Measurements from ENCODE around the gene FBN1. TPM values are rescaled to one million over a fixed set of nuclear protein-coding genes. Genes with fewer than 3 reads are reported as not detected.

The FBN1 gene
- total RNA-seq, 4 donors from 2014 or later = 17.6 to 106 (median 31.2) TPM

GRCh38 chr15:48459571-48460442 is 185.7 kb downstream of the FBN1 start:
- DNase-seq = no peak
- H3K4me1 ChIP-seq = no peaks in the 10 kb centered on the region
- H3K4me3 ChIP-seq = no peak overlapping the region
- TF ChIP-seq, protein P1, sequence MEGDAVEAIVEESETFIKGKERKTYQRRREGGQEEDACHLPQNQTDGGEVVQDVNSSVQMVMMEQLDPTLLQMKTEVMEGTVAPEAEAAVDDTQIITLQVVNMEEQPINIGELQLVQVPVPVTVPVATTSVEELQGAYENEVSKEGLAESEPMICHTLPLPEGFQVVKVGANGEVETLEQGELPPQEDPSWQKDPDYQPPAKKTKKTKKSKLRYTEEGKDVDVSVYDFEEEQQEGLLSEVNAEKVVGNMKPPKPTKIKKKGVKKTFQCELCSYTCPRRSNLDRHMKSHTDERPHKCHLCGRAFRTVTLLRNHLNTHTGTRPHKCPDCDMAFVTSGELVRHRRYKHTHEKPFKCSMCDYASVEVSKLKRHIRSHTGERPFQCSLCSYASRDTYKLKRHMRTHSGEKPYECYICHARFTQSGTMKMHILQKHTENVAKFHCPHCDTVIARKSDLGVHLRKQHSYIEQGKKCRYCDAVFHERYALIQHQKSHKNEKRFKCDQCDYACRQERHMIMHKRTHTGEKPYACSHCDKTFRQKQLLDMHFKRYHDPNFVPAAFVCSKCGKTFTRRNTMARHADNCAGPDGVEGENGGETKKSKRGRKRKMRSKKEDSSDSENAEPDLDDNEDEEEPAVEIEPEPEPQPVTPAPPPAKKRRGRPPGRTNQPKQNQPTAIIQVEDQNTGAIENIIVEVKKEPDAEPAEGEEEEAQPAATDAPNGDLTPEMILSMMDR (IDR thresholded peaks at IDR 0.05) = no peak
- intact Hi-C loops (cut with DNase I; ENCODE audit: low total_unique reads) = no loop called here
- no peaks in the 10 kb centered on the region for H3K36me3 ChIP-seq
- H3K27ac ChIP-seq = no peak overlapping the region
- in situ Hi-C loops (cut with MboI; ENCODE audit: low pct_ligation_motif_present in 1 of 4, low pct_unique_long_range_greater_than_20kb in 1 of 4, low sequenced_read_pairs in 3 of 4) = no loop called here
- H3K27me3 ChIP-seq = no peaks in the 10 kb centered on the region
- no peaks in the 10 kb centered on the region for H3K9me3 ChIP-seq
- WGBS, 2 donors (ENCODE audit: low coverage in 1 of 2) = 79 to 81% methylated on average over 7 of the region's 7 CpGs

DNA sequence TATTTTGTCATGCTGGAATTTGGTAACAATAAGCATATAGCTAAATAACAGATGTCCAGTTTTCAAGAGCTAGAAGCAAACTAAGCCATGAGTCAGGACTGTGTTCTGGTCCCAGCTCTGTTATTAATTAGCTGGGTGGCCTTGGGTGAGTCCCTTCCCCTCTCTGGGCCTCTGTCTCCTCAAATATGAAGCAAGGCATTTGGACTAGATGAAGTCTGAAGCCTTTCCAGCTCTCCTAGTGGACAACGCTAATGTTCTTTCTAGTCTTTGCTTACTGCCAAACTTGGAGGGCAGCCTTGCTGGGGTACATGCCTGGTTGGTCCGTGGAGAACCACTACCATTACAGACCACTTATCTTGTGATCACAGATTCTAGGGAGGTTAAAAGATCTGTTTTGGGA is 186.6 kb downstream of the FBN1 start:
- TF ChIP-seq EP300 (IDR thresholded peaks at IDR 0.05; ENCODE audit: low read depth) = no peak
- TF ChIP-seq, protein P1 (IDR thresholded peaks at IDR 0.05) = no peak
- no peak for TF ChIP-seq POLR2AphosphoS5 (IDR thresholded peaks at IDR 0.05)
- no peak for TF ChIP-seq POLR2A (IDR thresholded peaks at IDR 0.05)
- intact Hi-C loops (cut with DNase I; ENCODE audit: low total_unique reads) = no loop called here
- no peak overlapping the region for H3K4me3 ChIP-seq
- no peak for DNase-seq
- no peak overlapping the region for H3K27ac ChIP-seq
- in situ Hi-C loops (cut with MboI; ENCODE audit: low pct_ligation_motif_present in 1 of 4, low pct_unique_long_range_greater_than_20kb in 1 of 4, low sequenced_read_pairs in 3 of 4) = no loop called here
- H3K4me1 ChIP-seq = no peaks in the 10 kb centered on the region
- no peaks in the 10 kb centered on the region for H3K36me3 ChIP-seq
- H3K9me3 ChIP-seq = no peaks in the 10 kb centered on the region
- 84% methylated on average over 2 of the region's 2 CpGs; no CpG with 5 or more reads in 1 of the 2 donors for WGBS, 2 donors (ENCODE audit: low coverage in 1 of 2)
- no peaks in the 10 kb centered on the region for H3K27me3 ChIP-seq

GRCh38 chr15:48456134-48456533 is 189.4 kb downstream of the FBN1 start:
- DNase-seq = no peak
- no peaks in the 10 kb centered on the region for H3K36me3 ChIP-seq

DNA sequence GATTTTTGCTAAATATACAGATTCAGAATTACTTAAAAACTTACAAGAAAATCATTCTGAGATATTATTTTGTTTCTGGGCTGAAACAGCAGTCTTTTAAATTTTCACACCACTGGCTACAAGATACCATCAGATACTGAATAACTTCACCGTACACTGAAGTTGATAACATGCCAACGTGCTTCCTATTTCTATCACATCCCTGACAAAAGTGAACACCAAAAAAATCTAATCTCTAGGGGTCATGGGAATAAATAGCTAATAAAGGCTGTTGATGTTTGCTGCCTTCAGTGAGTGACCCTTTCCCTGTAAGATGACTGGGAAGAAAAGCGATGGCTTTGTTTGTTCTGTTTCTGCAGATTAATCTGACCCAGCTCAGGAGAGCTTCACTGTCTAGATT is 193.8 kb downstream of the FBN1 start:
- no peaks in the 10 kb centered on the region for H3K27me3 ChIP-seq
- no peak overlapping the region for H3K4me3 ChIP-seq
- H3K4me1 ChIP-seq = no peaks in the 10 kb centered on the region
- H3K36me3 ChIP-seq = no peaks in the 10 kb centered on the region
- H3K9me3 ChIP-seq = no peaks in the 10 kb centered on the region
- no peak overlapping the region for H3K27ac ChIP-seq
- TF ChIP-seq POLR2AphosphoS5 (IDR thresholded peaks at IDR 0.05) = no peak
- TF ChIP-seq, protein P1 (IDR thresholded peaks at IDR 0.05) = no peak
- TF ChIP-seq POLR2A (IDR thresholded peaks at IDR 0.05) = no peak
- TF ChIP-seq EP300 (IDR thresholded peaks at IDR 0.05; ENCODE audit: low read depth) = no peak
- DNase-seq = no peak
- 80 to 87% methylated on average over 3 of the region's 3 CpGs for WGBS, 2 donors (ENCODE audit: low coverage in 1 of 2)
- intact Hi-C loops (cut with DNase I; ENCODE audit: low total_unique reads) = no loop called here
- in situ Hi-C loops (cut with MboI; ENCODE audit: low pct_ligation_motif_present in 1 of 4, low pct_unique_long_range_greater_than_20kb in 1 of 4, low sequenced_read_pairs in 3 of 4) = no loop called here

More at GRCh38 chr15:48456134-48456533, 189.4 kb downstream of the FBN1 start:
- no peaks in the 10 kb centered on the region for H3K9me3 ChIP-seq
- no peak overlapping the region for H3K4me3 ChIP-seq
- in situ Hi-C loops (cut with MboI; ENCODE audit: low pct_ligation_motif_present in 1 of 4, low pct_unique_long_range_greater_than_20kb in 1 of 4, low sequenced_read_pairs in 3 of 4) = no loop called here
- H3K27me3 ChIP-seq = no peaks in the 10 kb centered on the region
- TF ChIP-seq, protein P1 (IDR thresholded peaks at IDR 0.05) = no peak
- TF ChIP-seq POLR2A (IDR thresholded peaks at IDR 0.05) (no peak), EP300 (IDR thresholded peaks at IDR 0.05; ENCODE audit: low read depth) (no peak), POLR2AphosphoS5 (IDR thresholded peaks at IDR 0.05) (no peak)
- H3K4me1 ChIP-seq = no peaks in the 10 kb centered on the region
- intact Hi-C loops (cut with DNase I; ENCODE audit: low total_unique reads) = no loop called here
- WGBS, 2 donors (ENCODE audit: low coverage in 1 of 2) = 40 to 60% methylated on average over 1 of the region's 1 CpG
- H3K27ac ChIP-seq = no peak overlapping the region
